ENCODE measurements around the gene UBALD1. TPM values are rescaled to one million over a fixed set of nuclear protein-coding genes. Genes with fewer than 3 reads are reported as not detected.

UBALD1 gene
- total RNA-seq, 2 experiments from 2014 or later = 12.2 to 13.4 TPM

- H3K4me3 Mint-ChIP-seq = no peak overlapping the region
- intact Hi-C loops (cut with micrococcal nuclease) = no loop called here
- H3K36me3 Mint-ChIP-seq (ENCODE audit: low read depth) = peaks cover 13% of the 10 kb centered on the region
- no peak for TF ChIP-seq CTCF (IDR thresholded peaks at IDR 0.05)
- ChIA-PET CTCF (no interaction called here), POLR2A (interaction anchor here (1.2 to 1.8 kb wide), 2 partner anchors 20 to 23 kb away, joined by 3 to 5 read pairs; no protein-coding TSS in a partner anchor)
- no peak overlapping the region for H3K27ac Mint-ChIP-seq
- H3K27me3 Mint-ChIP-seq = no peaks in the 10 kb centered on the region
- no peak for ATAC-seq
- H3K9me3 Mint-ChIP-seq = no peaks in the 10 kb centered on the region
- no peak for DNase-seq
- peaks cover 31% of the 10 kb centered on the region for H3K4me1 Mint-ChIP-seq (ENCODE audit: low read depth)
Observed at GRCh38 chr16:4639899-4640509, 25.3 kb upstream of the UBALD1 start.

GRCh38 chr16:4637501-4638166, 22.9 kb upstream of the UBALD1 start:
- H3K4me3 Mint-ChIP-seq = no peak overlapping the region
- H3K36me3 Mint-ChIP-seq (ENCODE audit: low read depth) = peaks cover 13% of the 10 kb centered on the region
- ATAC-seq (no peak), DNase-seq (no peak)
- POLR2A ChIA-PET = interaction anchor here (0.7 to 2.1 kb wide), 3 partner anchors 12 to 327 kb away, joined by 3 to 7 read pairs (median 4); no protein-coding TSS in a partner anchor
- CTCF ChIA-PET = interaction anchor here (1.0 to 1.4 kb wide), 2 partner anchors 12 to 13 kb away, joined by 3 to 7 read pairs; partner anchors contain the start of gene MGRN1
- no peaks in the 10 kb centered on the region for H3K9me3 Mint-ChIP-seq
- intact Hi-C loops (cut with micrococcal nuclease) = no loop called here
- peaks cover 31% of the 10 kb centered on the region for H3K4me1 Mint-ChIP-seq (ENCODE audit: low read depth)
- no peaks in the 10 kb centered on the region for H3K27me3 Mint-ChIP-seq
- no peak overlapping the region for H3K27ac Mint-ChIP-seq
- TF ChIP-seq CTCF (IDR thresholded peaks at IDR 0.05) = no peak

- peaks cover 30% of the 10 kb centered on the region for H3K4me1 Mint-ChIP-seq (ENCODE audit: low read depth)
- H3K27me3 Mint-ChIP-seq = no peaks in the 10 kb centered on the region
- DNase-seq = no peak
- peaks cover 19% of the 10 kb centered on the region for H3K36me3 Mint-ChIP-seq (ENCODE audit: low read depth)
- TF ChIP-seq CTCF (IDR thresholded peaks at IDR 0.05) = no peak
- POLR2A ChIA-PET = interaction anchor here (2.1 kb wide), 1 partner anchor 11 kb away, joined by 7 read pairs; no protein-coding TSS in a partner anchor
- peaks cover 3% of the 10 kb centered on the region for H3K9me3 Mint-ChIP-seq
- no peak overlapping the region for H3K4me3 Mint-ChIP-seq
- intact Hi-C loops (cut with micrococcal nuclease) = no loop called here
- no peak overlapping the region for H3K27ac Mint-ChIP-seq
- no peak for ATAC-seq
- CTCF ChIA-PET = interaction anchor here (2.1 to 3.3 kb wide), 2 partner anchors 12 to 13 kb away, joined by 10 read pairs; partner anchors contain the start of gene MGRN1
Observed at GRCh38 chr16:4636196-4636595, 21.5 kb upstream of the UBALD1 start.

GRCh38 chr16:4634768-4635167, 20.1 kb upstream of the UBALD1 start:
- POLR2A ChIA-PET = interaction anchor here (1.1 to 1.2 kb wide), 2 partner anchors 13 to 129 kb away, joined by 3 read pairs; no protein-coding TSS in a partner anchor
- intact Hi-C loops (cut with micrococcal nuclease) = no loop called here
- TF ChIP-seq CTCF (IDR thresholded peaks at IDR 0.05) = no peak
- peaks cover 24% of the 10 kb centered on the region for H3K36me3 Mint-ChIP-seq (ENCODE audit: low read depth)
- no peak overlapping the region for H3K27ac Mint-ChIP-seq
- no peak for ATAC-seq
- CTCF ChIA-PET = interaction anchor here (1.3 to 3.3 kb wide), 3 partner anchors 11 to 48 kb away, joined by 4 to 10 read pairs (median 10); partner anchors contain the start of gene MGRN1
- peaks cover 5% of the 10 kb centered on the region for H3K9me3 Mint-ChIP-seq
- H3K4me3 Mint-ChIP-seq = no peak overlapping the region
- H3K27me3 Mint-ChIP-seq = no peaks in the 10 kb centered on the region
- peaks cover 20% of the 10 kb centered on the region for H3K4me1 Mint-ChIP-seq (ENCODE audit: low read depth)
- no peak for DNase-seq

All from activated CD8-positive, alpha-beta T cell treated with anti-CD3 and anti-CD28 coated beads for 36 hours (primary cell).